HFF-Myc (cell line): ENCODE data around the gene POLD3.

Experiments
- DNase-seq: peaks from one replicate; pipeline ENCODE4 v3.0.0-alpha.2; 2011; ENCODE audit warnings: low read depth; ENCODE audit errors: extremely low read depth
- H3K4me3 ChIP-seq: replicated peaks from 2 replicates; pipeline ENCODE4 v1.5.1; 2011; ENCODE audit warnings: low read depth, mild to moderate bottlenecking, control low read depth, low read length
- TF ChIP-seq, protein P1 (sequence below): IDR thresholded peaks from 2 replicates; pipeline ENCODE4 v1.5.1; 2012; ENCODE audit warnings: mild to moderate bottlenecking, low read depth, low read length, control low read depth; ENCODE audit errors: missing control alignments

Gene POLD3

DNA sequence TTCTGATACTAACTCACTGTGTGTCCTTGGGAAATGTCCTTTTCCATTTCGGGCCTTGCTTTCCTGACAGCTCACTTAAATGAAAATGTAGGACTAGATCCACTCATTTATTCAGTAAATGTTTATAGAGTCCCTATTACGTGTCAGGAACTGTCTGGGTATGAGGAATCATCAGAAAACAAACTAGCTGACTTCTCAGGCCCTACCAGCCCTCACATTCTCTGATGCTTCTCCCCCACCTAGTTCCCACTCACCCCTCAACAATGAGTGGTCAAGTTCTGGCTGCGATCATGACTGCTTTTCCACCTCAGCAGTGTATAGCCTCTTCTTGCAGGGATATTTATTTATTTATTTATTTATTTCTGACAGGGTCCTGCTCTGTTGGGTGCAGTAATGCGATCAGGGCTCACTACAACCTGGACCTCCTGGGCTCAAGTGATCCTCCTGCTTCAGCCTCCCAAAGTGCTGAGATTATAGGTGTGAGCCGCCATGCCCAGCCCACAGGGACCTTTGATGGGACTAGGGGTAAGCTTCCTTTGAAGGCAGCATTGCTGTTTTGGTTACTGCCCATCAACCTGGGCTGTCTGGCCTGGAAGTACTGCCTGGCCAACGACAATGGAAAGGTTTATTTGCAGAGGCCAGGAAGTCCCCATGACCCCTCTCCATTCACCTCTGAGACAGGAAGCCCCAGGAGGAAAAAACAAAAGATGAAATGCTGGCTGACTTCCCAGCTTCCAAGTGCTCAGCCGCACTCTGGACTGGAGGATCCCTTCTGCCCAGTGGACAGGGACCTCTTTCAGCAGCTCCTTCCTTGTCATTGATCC, 33.1 kb upstream of the POLD3 start:
- DNase-seq = no peak

DNA sequence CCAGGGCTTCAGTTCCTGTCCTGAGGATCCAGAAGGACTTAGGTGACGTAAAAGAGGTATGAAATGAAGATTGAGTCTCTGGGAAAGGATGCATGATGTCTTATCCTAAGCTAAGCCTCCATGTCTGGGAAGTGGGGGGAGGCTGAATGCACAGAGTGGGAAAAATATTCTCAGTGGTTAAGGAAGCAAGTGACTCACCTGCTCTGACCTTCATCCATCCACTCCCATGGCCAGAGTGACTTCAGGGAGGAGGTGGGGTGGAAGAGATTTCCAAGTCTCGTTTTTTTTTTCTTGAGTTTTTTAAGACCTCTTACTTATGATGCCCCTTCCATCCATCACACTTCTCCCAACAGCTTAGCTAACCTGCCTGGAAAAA, 32.5 kb upstream of the POLD3 start:
- DNase-seq = no peak
- no peak overlapping the region for H3K4me3 ChIP-seq
- TF ChIP-seq, protein P1, sequence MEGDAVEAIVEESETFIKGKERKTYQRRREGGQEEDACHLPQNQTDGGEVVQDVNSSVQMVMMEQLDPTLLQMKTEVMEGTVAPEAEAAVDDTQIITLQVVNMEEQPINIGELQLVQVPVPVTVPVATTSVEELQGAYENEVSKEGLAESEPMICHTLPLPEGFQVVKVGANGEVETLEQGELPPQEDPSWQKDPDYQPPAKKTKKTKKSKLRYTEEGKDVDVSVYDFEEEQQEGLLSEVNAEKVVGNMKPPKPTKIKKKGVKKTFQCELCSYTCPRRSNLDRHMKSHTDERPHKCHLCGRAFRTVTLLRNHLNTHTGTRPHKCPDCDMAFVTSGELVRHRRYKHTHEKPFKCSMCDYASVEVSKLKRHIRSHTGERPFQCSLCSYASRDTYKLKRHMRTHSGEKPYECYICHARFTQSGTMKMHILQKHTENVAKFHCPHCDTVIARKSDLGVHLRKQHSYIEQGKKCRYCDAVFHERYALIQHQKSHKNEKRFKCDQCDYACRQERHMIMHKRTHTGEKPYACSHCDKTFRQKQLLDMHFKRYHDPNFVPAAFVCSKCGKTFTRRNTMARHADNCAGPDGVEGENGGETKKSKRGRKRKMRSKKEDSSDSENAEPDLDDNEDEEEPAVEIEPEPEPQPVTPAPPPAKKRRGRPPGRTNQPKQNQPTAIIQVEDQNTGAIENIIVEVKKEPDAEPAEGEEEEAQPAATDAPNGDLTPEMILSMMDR = no peak

More for the DNA sequence above, 33.1 kb upstream of the POLD3 start:
- H3K4me3 ChIP-seq = no peak overlapping the region
- TF ChIP-seq, protein P1 = no peak

DNA sequence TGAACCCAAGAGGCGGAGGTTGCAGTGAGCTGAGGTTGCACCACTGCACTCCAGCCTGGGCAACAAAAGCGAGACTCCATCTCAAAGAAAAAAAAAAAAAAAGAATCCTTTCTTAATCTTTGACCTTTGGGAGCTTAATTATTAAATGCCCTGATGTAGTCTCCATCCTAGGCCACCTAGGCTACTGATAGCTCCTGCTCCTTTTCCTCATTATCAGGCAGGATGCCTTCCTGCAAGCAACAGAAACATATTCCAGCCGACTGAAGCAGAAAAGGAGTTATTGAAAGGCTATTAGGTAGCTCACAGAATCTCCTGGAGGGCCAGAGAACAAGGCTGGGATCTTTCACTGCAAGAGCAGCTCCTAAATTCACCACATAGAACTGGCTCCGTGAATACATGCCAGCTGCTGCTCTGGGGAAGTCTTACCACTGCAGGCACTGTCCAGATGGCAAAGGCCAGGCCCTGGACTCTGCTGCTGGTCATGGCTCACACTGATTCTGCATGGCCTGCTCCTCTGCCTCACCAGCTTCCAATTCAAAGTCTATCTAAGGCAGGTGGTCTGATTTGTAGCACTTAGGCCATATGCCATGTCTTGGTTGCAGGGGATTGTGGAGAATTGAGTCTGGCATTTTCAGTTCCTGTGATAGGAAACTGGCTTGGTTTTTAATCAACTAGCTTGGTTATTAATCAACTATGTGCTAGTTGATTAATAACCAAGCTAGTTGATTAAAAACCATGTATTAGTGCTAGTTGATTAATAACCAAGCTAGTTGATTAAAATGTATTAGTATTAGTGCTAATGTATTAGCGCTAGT, 26.0 kb upstream of the POLD3 start:
- no peak for DNase-seq
- TF ChIP-seq, protein P1 = no peak

GRCh38 chr11:74568028-74568427, 24.4 kb upstream of the POLD3 start:
- TF ChIP-seq, protein P1 = no peak
- no peak overlapping the region for H3K4me3 ChIP-seq
- DNase-seq = no peak

More for the DNA sequence above, 26.0 kb upstream of the POLD3 start:
- no peak overlapping the region for H3K4me3 ChIP-seq

GRCh38 chr11:74570266-74571061, 21.9 kb upstream of the POLD3 start:
- no peak for DNase-seq
- TF ChIP-seq, protein P1 = peak; percentile 58
- no peak overlapping the region for H3K4me3 ChIP-seq

GRCh38 chr11:74571062-74571399, 21.4 kb upstream of the POLD3 start:
- DNase-seq = no peak
- H3K4me3 ChIP-seq = no peak overlapping the region
- TF ChIP-seq, protein P1 = no peak
